Stimulated activated naive CD8-positive, alpha-beta T cell treated with anti-CD3 and anti-CD28 coated beads, Interleukin-15, Interleukin-2, amounts not matched to agents 100 ng/mL and 50 ng/mL, for 24 hours (primary cell): ENCODE results near the gene WDR7.

ENCODE experiments used
- H3K27ac Mint-ChIP-seq: one replicate; pipeline ENCODE4 v1.8.0; 2021; ENCODE audit warnings: mild to moderate bottlenecking, mixed read lengths
- H3K27me3 Mint-ChIP-seq: one replicate; pipeline ENCODE4 v1.8.0; 2021; ENCODE audit warnings: mixed read lengths
- H3K36me3 Mint-ChIP-seq: one replicate; pipeline ENCODE4 v1.8.0; 2021; ENCODE audit warnings: low read depth, mixed read lengths
- H3K4me1 Mint-ChIP-seq: one replicate; pipeline ENCODE4 v1.8.0; 2021; ENCODE audit warnings: low read depth, mixed read lengths
- H3K4me3 Mint-ChIP-seq: one replicate; pipeline ENCODE4 v1.8.0; 2021; ENCODE audit warnings: mild to moderate bottlenecking, mixed read lengths
- H3K9me3 Mint-ChIP-seq: one replicate; pipeline ENCODE4 v1.8.0; 2021; ENCODE audit warnings: mixed read lengths

The WDR7 gene

GRCh38 chr18:56836173-56836572, 185.0 kb downstream of the WDR7 start:
- Mint-ChIP-seq H3K4me1 (no peaks in the 10 kb centered on the region), H3K9me3 (no peaks in the 10 kb centered on the region), H3K27me3 (no peaks in the 10 kb centered on the region), H3K4me3 (no peak overlapping the region), H3K27ac (no peak overlapping the region), H3K36me3 (peaks cover 12% of the 10 kb centered on the region)

DNA sequence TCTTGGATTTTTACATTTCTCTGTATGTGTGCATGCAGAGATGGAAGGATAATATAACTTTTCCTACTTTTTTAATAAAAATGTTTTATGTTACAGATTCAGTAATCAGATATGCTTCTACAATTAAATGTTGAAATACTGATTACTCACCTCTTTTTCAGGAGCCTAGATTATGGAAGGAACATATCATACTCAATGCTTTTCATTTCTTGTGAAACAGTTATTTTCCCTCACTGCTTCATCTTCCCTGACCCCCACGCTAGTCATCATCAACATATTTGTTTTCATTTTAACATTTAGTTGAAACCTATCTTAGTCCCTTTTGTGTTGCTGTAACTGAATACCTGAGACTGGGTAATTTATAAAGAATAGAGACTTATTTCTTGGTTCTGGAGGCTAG, 190.7 kb downstream of the WDR7 start:
- Mint-ChIP-seq H3K27ac (no peak overlapping the region), H3K9me3 (peaks cover 6% of the 10 kb centered on the region), H3K36me3 (peaks cover 4% of the 10 kb centered on the region), H3K4me1 (no peaks in the 10 kb centered on the region), H3K4me3 (no peak overlapping the region), H3K27me3 (no peaks in the 10 kb centered on the region)

- Mint-ChIP-seq H3K27ac (no peak overlapping the region), H3K4me1 (no peaks in the 10 kb centered on the region), H3K9me3 (peaks cover 8% of the 10 kb centered on the region), H3K4me3 (no peak overlapping the region), H3K27me3 (no peaks in the 10 kb centered on the region), H3K36me3 (peaks cover 10% of the 10 kb centered on the region)
These were observed 192.1 kb downstream of the WDR7 start for GRCh38 chr18:56843241-56843640.

GRCh38 chr18:56844556-56844955, 193.4 kb downstream of the WDR7 start:
- peaks cover 8% of the 10 kb centered on the region for H3K9me3 Mint-ChIP-seq
- H3K27ac Mint-ChIP-seq = no peak overlapping the region
- H3K4me3 Mint-ChIP-seq = no peak overlapping the region
- H3K27me3 Mint-ChIP-seq = no peaks in the 10 kb centered on the region
- H3K4me1 Mint-ChIP-seq = no peaks in the 10 kb centered on the region
- H3K36me3 Mint-ChIP-seq = peaks cover 13% of the 10 kb centered on the region

DNA sequence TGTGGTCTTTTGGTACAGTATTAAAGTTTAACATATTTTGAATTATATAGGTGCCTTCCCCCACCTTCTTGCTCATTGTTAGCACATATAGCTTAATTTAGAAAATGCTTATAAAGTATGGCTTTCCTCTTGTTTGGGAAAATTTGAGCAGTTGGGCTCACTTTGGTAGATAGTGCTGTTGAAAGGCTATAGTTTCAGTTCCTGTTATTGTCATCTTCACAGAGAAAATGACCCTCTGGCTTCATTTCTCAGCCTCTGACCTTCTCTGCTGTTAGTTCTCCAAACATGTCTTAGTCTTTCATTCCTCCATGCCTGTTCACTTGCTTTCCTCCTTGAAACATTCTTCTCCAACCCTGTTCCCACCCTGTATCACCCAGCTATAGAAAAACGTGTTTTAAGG, 200.6 kb downstream of the WDR7 start:
- peaks cover 15% of the 10 kb centered on the region for H3K36me3 Mint-ChIP-seq
- H3K27ac Mint-ChIP-seq = no peak overlapping the region
- H3K4me1 Mint-ChIP-seq = peaks cover 4% of the 10 kb centered on the region
- H3K27me3 Mint-ChIP-seq = no peaks in the 10 kb centered on the region
- H3K4me3 Mint-ChIP-seq = no peak overlapping the region
- H3K9me3 Mint-ChIP-seq = peaks cover 2% of the 10 kb centered on the region

DNA sequence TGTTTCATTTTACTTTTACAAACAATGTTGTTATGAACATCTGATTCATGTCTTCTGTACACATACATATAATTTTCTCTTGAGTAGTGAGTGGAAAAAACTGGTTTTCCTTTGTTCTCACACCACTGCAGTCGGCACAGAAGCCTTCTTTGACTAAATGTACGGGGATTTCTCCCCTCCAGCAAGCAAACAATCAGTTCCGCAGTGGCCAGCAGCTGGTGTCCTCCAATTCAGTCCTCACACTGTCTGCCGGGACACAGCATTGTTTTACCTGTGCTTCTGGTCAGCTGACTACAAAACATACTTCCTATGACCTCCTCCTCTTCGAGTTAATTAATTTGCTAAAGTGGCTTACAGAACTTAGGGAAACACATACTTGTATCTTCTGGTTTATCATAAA, 202.8 kb downstream of the WDR7 start:
- Mint-ChIP-seq H3K27me3 (no peaks in the 10 kb centered on the region), H3K36me3 (peaks cover 6% of the 10 kb centered on the region), H3K27ac (no peak overlapping the region), H3K4me3 (no peak overlapping the region), H3K4me1 (peaks cover 4% of the 10 kb centered on the region), H3K9me3 (no peaks in the 10 kb centered on the region)

- no peak overlapping the region for H3K27ac Mint-ChIP-seq
- no peaks in the 10 kb centered on the region for H3K9me3 Mint-ChIP-seq
- H3K4me1 Mint-ChIP-seq = no peaks in the 10 kb centered on the region
- H3K36me3 Mint-ChIP-seq = no peaks in the 10 kb centered on the region
- no peak overlapping the region for H3K4me3 Mint-ChIP-seq
- no peaks in the 10 kb centered on the region for H3K27me3 Mint-ChIP-seq
These were observed 210.1 kb downstream of the WDR7 start for GRCh38 chr18:56861244-56861643.

DNA sequence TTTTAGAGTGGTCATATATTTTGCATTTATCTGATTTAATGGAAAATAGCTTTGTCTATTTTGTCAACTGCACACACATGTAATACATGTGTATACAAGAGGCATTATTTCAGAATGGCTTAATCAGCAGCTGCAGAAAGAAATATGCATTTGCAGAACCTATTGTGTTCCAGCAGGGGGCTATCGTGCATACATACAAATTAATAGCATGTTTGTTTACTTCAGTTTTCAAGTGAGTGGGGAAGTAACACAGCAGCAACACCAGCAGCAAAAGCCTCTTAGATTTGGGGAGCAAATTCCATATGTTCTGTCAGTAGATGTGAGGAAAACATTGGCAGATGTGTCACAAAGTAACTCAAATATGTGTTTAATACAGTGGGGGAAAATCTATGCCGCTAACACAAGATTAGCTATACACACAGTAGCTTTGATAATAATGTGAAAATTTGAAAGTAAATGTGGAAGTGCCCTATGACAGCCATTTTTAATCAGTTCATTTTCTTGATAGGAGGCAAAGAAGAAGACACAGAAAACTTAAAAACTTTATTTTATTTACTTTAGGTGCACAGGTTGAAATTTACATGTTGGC, 218.1 kb downstream of the WDR7 start:
- Mint-ChIP-seq H3K27me3 (no peaks in the 10 kb centered on the region), H3K9me3 (no peaks in the 10 kb centered on the region), H3K27ac (no peak overlapping the region)

DNA sequence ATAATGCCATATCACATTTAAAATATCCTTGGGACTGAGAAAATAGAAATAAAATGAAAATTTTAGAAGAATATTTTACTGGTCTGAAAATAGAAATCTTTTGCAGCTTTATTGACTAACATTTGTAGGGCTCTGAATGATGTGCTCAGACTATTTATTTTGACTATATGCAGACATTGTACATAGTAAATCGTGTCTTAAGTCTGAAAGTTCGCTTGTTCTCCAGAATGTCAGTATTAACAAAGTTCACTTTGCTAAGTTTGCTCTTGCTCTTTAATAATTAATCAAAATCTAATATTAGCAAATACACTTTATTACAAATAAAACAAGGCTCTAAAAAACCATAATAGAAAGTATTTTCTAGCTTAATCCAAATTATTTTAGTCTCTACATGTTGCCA, 219.8 kb downstream of the WDR7 start:
- no peaks in the 10 kb centered on the region for H3K9me3 Mint-ChIP-seq
- H3K36me3 Mint-ChIP-seq = peaks cover 5% of the 10 kb centered on the region
- H3K4me1 Mint-ChIP-seq = peaks cover 9% of the 10 kb centered on the region
- H3K4me3 Mint-ChIP-seq = no peak overlapping the region
- H3K27ac Mint-ChIP-seq = no peak overlapping the region
- no peaks in the 10 kb centered on the region for H3K27me3 Mint-ChIP-seq

More for the DNA sequence above, 218.1 kb downstream of the WDR7 start:
- Mint-ChIP-seq H3K36me3 (no peaks in the 10 kb centered on the region), H3K4me1 (peaks cover 9% of the 10 kb centered on the region), H3K4me3 (no peak overlapping the region)

DNA sequence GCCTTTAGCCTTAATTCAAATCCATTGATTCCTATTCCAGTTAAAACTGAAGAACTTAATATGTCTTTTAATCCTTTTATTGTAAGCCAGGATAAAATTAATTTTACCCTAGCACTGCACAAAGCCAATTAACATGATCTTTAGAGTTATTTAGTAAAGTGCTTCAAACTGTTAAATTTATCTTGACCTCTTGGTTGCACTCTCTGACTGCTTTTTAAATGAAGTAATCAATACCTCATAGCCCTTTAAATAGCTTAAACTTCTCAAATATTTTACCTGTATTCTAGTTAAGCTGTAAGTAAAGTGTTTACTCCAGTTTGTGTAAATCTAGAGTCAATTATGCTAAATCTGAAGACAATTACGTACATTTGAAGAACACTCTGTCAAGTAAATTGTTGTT, 221.0 kb downstream of the WDR7 start:
- no peak overlapping the region for H3K27ac Mint-ChIP-seq
- no peak overlapping the region for H3K4me3 Mint-ChIP-seq

DNA sequence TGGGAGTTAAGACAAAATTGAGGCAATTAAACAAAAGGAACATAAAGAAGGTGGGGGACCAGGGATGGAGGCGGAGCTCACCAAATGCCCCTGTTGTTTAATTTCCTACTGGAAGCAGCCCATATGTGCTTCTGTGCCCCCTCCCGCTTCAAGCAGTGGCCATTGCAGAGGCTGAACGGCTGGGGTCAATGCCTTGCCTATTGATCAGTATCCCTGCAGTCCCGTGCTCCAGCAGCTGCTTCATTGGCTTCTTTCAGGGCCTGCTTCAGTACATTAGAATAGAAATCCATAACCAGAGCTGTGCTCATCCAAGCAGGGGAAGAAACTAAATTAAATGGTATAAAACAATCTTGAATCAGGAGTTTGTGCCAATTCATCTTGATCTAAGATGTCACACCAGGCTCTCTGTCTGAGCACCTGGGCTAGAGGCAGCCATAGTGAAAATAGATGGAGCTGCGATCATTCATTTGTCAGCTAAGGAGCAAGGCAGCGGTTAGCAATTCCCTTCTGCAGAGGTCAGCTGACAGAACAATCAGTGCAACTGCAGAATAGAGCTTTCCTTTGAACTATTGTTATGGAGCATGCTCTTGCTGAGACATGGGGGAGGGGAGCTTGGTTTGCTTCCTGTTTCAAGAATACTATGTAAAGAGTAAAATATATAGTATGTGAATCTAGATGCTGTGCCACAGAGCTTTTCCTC, 222.4 kb downstream of the WDR7 start:
- Mint-ChIP-seq H3K4me3 (no peak overlapping the region), H3K4me1 (peaks cover 9% of the 10 kb centered on the region), H3K9me3 (no peaks in the 10 kb centered on the region), H3K36me3 (peaks cover 9% of the 10 kb centered on the region), H3K27ac (no peak overlapping the region), H3K27me3 (no peaks in the 10 kb centered on the region)

More for the DNA sequence above, 221.0 kb downstream of the WDR7 start:
- peaks cover 9% of the 10 kb centered on the region for H3K4me1 Mint-ChIP-seq
- H3K27me3 Mint-ChIP-seq = no peaks in the 10 kb centered on the region
- peaks cover 9% of the 10 kb centered on the region for H3K36me3 Mint-ChIP-seq
- no peaks in the 10 kb centered on the region for H3K9me3 Mint-ChIP-seq

DNA sequence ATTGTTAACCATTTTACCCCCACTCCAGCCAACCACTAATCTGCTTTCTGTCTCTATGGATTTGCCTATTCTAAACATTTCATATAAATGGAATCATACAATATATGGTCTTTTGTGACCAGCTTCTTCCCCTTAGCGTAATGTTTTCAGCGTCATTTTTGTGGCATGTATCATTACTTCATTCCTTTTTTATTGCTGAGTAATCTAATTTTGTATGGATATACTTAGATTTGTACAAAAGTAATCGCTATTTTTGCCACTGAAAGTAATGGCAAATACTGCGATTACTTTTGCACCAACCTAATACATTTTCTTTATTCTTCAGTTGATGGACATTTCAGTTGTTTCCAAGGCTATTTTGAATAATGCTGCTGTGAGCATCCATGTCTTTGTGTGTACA, 227.6 kb downstream of the WDR7 start:
- Mint-ChIP-seq H3K4me3 (no peak overlapping the region), H3K9me3 (no peaks in the 10 kb centered on the region)

DNA sequence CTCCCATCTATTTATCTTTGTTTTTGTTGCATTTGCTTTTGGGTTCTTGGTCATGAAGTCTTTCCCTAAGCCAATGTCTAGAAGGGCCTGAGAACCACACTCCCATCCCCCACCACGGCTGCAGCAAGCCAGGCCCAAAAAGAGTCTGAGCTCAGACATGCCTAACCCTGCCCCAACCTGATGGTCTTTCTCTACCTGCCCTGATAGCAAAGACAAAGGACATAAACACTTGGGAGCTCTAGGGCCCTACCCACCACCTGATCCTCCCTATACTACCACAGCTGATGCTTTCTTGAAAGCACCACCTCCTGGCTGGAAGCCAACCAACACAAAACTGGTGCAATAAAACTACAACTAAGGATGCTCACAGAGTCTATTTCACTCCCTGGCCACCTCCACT, 233.4 kb downstream of the WDR7 start:
- Mint-ChIP-seq H3K27me3 (no peaks in the 10 kb centered on the region), H3K4me3 (no peak overlapping the region), H3K9me3 (peaks cover 3% of the 10 kb centered on the region), H3K4me1 (no peaks in the 10 kb centered on the region), H3K27ac (no peak overlapping the region), H3K36me3 (peaks cover 64% of the 10 kb centered on the region)

More for the DNA sequence above, 227.6 kb downstream of the WDR7 start:
- peaks cover 41% of the 10 kb centered on the region for H3K36me3 Mint-ChIP-seq
- no peak overlapping the region for H3K27ac Mint-ChIP-seq
- H3K4me1 Mint-ChIP-seq = no peaks in the 10 kb centered on the region
- no peaks in the 10 kb centered on the region for H3K27me3 Mint-ChIP-seq

- H3K27me3 Mint-ChIP-seq = no peaks in the 10 kb centered on the region
- H3K36me3 Mint-ChIP-seq = peaks cover 41% of the 10 kb centered on the region
- H3K9me3 Mint-ChIP-seq = peaks cover 3% of the 10 kb centered on the region
- no peaks in the 10 kb centered on the region for H3K4me1 Mint-ChIP-seq
- no peak overlapping the region for H3K4me3 Mint-ChIP-seq
- H3K27ac Mint-ChIP-seq = no peak overlapping the region
These were observed 237.8 kb downstream of the WDR7 start for GRCh38 chr18:56888978-56889377.

- no peaks in the 10 kb centered on the region for H3K27me3 Mint-ChIP-seq
- H3K27ac Mint-ChIP-seq = no peak overlapping the region
- peaks cover 3% of the 10 kb centered on the region for H3K9me3 Mint-ChIP-seq
- peaks cover 35% of the 10 kb centered on the region for H3K36me3 Mint-ChIP-seq
- no peak overlapping the region for H3K4me3 Mint-ChIP-seq
- H3K4me1 Mint-ChIP-seq = no peaks in the 10 kb centered on the region
These were observed 238.5 kb downstream of the WDR7 start for GRCh38 chr18:56889621-56890020.

DNA sequence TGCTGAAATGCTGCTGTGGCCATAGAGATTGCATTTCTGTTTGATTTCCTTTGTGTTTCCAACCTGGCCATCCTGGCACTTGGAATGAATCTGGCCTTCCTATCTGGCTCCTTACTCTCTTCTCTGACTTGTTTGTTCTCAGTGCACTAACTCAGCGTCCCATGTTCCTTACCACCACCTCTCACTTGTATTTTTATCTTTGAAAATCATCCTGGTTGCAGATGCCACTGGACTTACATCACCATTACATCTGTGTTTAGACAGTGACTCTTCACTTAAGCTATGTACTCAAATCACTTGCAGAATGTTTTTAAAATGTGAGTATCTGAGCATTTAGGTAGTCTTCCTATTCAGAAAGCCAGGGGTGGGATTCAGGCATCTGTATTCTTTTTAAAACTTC, 239.5 kb downstream of the WDR7 start:
- H3K4me1 Mint-ChIP-seq = no peaks in the 10 kb centered on the region
- H3K4me3 Mint-ChIP-seq = no peak overlapping the region
- no peak overlapping the region for H3K27ac Mint-ChIP-seq
- H3K36me3 Mint-ChIP-seq = peaks cover 28% of the 10 kb centered on the region
- H3K27me3 Mint-ChIP-seq = no peaks in the 10 kb centered on the region
- H3K9me3 Mint-ChIP-seq = peaks cover 3% of the 10 kb centered on the region
